ENCODE data around the gene CCL28.

Gene CCL28

DNA sequence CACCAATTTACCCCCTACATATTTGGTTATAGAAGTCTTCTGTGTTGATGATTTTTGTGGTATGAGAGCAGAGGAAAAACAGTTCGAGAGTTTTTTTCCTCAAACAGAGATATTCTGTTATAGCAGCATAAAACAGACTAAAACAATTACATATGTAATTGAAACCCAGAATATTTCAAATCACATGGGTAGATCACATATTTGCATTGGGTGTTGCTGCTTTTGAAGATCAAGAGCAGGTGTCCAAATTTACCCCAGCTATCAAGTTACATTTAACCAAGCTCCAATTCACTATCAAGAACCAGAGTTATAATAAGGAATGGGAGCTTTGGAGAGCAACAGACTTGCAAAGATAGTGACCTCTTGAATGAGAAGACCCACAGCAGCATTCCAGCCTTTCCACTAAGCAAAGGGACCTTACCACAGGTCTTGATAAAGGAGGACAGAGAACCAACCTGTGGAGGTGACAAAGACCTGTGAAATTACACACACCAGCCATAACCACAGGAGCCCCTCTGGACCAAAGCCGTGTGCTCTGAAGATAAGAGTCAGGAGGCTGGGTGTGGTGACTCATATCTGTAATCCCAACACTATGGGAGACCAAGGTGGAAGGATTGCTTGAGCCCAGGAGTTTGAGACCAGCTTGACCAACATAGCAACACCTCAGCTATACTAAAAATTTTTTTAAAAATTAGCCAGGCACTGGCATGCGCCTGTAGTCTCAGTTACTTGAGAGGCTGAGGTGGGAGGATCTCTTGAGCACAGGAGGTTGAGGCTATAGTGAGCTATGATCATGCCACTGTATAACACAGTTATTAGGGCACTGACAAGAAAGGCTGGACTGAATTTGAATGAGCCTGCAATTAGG lies 4.0 kb upstream of the CCL28 start:
- H3K27ac ChIP-seq = no peak overlapping the region
- TF ChIP-seq, protein P1, sequence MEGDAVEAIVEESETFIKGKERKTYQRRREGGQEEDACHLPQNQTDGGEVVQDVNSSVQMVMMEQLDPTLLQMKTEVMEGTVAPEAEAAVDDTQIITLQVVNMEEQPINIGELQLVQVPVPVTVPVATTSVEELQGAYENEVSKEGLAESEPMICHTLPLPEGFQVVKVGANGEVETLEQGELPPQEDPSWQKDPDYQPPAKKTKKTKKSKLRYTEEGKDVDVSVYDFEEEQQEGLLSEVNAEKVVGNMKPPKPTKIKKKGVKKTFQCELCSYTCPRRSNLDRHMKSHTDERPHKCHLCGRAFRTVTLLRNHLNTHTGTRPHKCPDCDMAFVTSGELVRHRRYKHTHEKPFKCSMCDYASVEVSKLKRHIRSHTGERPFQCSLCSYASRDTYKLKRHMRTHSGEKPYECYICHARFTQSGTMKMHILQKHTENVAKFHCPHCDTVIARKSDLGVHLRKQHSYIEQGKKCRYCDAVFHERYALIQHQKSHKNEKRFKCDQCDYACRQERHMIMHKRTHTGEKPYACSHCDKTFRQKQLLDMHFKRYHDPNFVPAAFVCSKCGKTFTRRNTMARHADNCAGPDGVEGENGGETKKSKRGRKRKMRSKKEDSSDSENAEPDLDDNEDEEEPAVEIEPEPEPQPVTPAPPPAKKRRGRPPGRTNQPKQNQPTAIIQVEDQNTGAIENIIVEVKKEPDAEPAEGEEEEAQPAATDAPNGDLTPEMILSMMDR (IDR thresholded peaks at IDR 0.05) = no peak
- intact Hi-C loops (cut with DNase I; ENCODE audit: low total_unique reads) = no loop called here
- H3K27me3 ChIP-seq = no peaks in the 10 kb centered on the region
- no peaks in the 10 kb centered on the region for H3K36me3 ChIP-seq
- H3K9me3 ChIP-seq = no peaks in the 10 kb centered on the region
- H3K4me3 ChIP-seq = no peak overlapping the region
- no peaks in the 10 kb centered on the region for H3K4me1 ChIP-seq
- DNase-seq = no peak

DNA sequence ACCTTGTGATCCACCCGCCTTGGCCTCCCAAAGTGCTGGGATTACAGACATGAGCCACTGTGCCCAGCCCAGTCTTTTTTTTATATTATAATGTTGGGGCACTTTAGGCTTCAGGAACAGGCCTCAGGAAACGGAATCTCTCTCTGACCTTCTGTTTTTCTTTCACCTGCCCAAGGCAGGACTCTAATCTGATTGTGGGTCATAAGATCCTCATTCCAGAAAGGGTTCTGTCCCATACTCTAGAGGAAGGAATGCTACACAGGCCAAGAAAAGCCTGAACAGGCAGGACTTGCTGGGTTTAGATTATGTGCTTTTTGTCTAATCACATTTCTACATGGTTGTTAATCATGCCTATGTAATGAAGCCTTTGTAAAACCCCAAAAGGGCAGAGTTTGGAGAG lies 1.8 kb upstream of the CCL28 start:
- Histone ChIP-seq H3K27me3 (no peaks in the 10 kb centered on the region), H3K9me3 (no peaks in the 10 kb centered on the region), H3K4me3 (no peak overlapping the region), H3K4me1 (no peaks in the 10 kb centered on the region), H3K36me3 (no peaks in the 10 kb centered on the region), H3K27ac (no peak overlapping the region)
- no peak for DNase-seq
- intact Hi-C loops (cut with DNase I; ENCODE audit: low total_unique reads) = no loop called here
- TF ChIP-seq, protein P1 (IDR thresholded peaks at IDR 0.05) = no peak

DNA sequence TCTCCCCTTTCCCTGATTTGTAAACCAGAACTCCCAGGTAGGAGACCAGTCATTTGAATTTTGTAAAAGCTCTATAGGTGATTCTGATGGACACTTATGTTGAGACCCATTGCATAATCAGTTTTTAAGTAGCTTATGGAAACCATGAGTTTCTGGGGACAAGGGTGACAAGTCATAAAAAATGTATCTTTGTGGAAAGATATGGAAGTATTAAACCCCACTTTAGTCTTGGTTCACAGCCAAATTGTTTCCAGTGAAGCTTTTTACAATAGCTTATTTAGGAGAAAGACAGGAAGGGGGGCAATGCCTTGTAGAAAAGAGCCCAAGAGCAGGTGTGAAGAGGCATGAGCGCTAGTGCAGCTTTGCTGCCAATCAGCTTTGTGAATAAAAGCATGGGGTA lies 453 bp upstream of the CCL28 start:
- TF ChIP-seq, protein P1 (IDR thresholded peaks at IDR 0.05) = no peak
- H3K27ac ChIP-seq = no peak overlapping the region
- no peaks in the 10 kb centered on the region for H3K9me3 ChIP-seq
- intact Hi-C loops (cut with DNase I; ENCODE audit: low total_unique reads) = no loop called here
- no peaks in the 10 kb centered on the region for H3K4me1 ChIP-seq
- no peak overlapping the region for H3K4me3 ChIP-seq
- DNase-seq = no peak
- no peaks in the 10 kb centered on the region for H3K36me3 ChIP-seq
- no peaks in the 10 kb centered on the region for H3K27me3 ChIP-seq

DNA sequence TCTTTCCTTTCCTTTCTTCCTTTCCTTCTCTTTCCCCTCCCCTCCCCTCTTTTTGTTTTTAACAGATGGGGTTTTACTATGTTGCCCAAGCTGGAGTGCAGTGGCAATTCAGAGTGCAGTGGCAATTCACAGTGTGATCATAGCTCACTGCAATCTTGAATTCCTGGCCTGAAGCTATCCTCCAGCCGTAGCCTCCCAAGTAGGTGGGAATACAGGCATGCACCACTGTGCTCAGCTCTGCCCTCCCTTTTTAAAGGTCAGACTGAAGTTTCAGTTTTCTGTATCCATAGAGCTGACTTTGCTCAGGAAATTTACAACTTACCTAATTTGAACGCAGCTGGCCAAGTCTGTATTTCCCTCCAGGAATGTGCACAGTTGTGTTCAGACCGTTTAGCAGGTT lies 696 bp downstream of the CCL28 start:
- Histone ChIP-seq H3K36me3 (no peaks in the 10 kb centered on the region), H3K4me1 (no peaks in the 10 kb centered on the region), H3K27ac (no peak overlapping the region), H3K27me3 (no peaks in the 10 kb centered on the region), H3K9me3 (no peaks in the 10 kb centered on the region), H3K4me3 (no peak overlapping the region)
- DNase-seq = no peak
- TF ChIP-seq, protein P1 (IDR thresholded peaks at IDR 0.05) = no peak
- intact Hi-C loops (cut with DNase I; ENCODE audit: low total_unique reads) = no loop called here

DNA sequence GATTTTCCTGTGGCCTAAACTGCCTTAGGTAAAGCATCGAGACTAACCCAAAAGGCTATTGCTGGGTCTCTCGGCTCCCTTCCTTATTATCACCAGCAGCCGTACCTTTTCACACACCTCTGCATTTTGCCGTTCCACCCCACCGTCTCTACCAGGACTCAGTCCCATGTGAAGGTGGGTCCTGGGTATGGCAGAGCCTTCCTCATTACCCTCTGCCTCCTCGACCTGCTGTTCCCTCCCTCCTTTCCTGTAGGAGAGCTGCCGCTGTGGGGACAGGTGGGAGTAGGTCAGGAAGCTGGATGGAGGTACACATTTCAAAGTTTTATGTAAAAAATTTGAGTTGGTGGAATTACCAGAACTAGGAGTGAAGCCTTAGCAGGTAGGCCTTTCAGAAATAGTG lies 1.8 kb downstream of the CCL28 start:
- Histone ChIP-seq H3K4me1 (no peaks in the 10 kb centered on the region), H3K27me3 (no peaks in the 10 kb centered on the region), H3K36me3 (no peaks in the 10 kb centered on the region), H3K9me3 (no peaks in the 10 kb centered on the region), H3K27ac (no peak overlapping the region), H3K4me3 (no peak overlapping the region)
- DNase-seq = no peak
- intact Hi-C loops (cut with DNase I; ENCODE audit: low total_unique reads) = no loop called here
- TF ChIP-seq, protein P1 (IDR thresholded peaks at IDR 0.05) = no peak

Measured in tibial artery (tissue), 4 donors.